Peyer's patch (tissue), 4 donors: ENCODE measurements around the gene CDC42.

Experiments
- POLR2A ChIP-seq, 2 donors: fragments of 450-650 bp; IDR thresholded peaks; one replicate each; pipeline ENCODE4 v1.5.1; 2017; ENCODE audit warnings: antibody characterized with exemption in 2 of 2, mild to moderate bottlenecking in 2 of 2, moderate library complexity in 2 of 2
- TF ChIP-seq, protein P1 (sequence below), 6 experiments: fragments of 450-650 bp in 4 of 6; fragments of 200-600 bp in 2 of 6; sonication (generic) in 1 of 6; IDR thresholded peaks; one replicate each; pipeline ENCODE4 v1.5.1; 2017 to 2019; ENCODE audit warnings: antibody characterized with exemption in 6 of 6, mild to moderate bottlenecking in 3 of 6, moderate library complexity in 1 of 6

DNA sequence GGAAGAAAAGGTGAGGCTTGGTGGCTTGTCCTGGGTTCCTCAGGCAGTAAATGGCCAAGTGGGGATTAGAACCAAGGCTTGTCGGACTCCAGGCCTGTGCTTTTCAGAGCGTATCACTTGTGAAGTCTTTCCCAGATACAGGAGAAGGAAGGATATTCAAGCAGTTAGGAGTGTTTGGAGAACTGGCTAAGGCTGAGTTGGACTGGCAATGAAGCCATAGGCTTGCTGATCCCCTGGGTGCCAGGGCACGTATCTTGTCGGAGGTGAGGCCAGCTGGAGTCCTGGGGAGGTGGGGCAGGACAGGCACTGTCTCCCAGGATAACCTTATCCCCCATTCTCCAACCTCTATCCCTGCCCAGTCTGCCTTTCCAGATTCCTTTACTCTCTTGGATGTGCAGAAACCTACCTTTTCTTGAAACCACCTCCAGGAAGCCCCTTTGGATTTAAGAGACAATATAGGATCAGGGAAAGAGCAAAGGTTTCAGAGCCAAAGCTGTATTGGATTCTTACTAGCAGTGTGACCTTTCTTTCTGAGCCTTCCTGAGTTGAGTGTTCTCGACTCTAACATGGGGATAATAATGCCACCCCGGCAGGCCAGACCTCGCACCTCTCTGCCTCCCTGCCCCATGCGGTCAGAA, 72.2 kb downstream of the CDC42 start:
- TF ChIP-seq, protein P1, sequence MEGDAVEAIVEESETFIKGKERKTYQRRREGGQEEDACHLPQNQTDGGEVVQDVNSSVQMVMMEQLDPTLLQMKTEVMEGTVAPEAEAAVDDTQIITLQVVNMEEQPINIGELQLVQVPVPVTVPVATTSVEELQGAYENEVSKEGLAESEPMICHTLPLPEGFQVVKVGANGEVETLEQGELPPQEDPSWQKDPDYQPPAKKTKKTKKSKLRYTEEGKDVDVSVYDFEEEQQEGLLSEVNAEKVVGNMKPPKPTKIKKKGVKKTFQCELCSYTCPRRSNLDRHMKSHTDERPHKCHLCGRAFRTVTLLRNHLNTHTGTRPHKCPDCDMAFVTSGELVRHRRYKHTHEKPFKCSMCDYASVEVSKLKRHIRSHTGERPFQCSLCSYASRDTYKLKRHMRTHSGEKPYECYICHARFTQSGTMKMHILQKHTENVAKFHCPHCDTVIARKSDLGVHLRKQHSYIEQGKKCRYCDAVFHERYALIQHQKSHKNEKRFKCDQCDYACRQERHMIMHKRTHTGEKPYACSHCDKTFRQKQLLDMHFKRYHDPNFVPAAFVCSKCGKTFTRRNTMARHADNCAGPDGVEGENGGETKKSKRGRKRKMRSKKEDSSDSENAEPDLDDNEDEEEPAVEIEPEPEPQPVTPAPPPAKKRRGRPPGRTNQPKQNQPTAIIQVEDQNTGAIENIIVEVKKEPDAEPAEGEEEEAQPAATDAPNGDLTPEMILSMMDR (IDR thresholded peaks at IDR 0.05), result no peak
- no peak for TF ChIP-seq POLR2A (IDR thresholded peaks at IDR 0.05)
